HEK293T (cell line): ENCODE data around the gene KLHL29.

Source experiments
- CTBP1 ChIP-seq: fragments of 450-650 bp; IDR thresholded peaks from 2 replicates; pipeline ENCODE4 v1.6.1; 2016; ENCODE audit warnings: borderline replicate concordance
- ELF4 ChIP-seq: fragments of 450-650 bp; IDR thresholded peaks from 2 replicates; pipeline ENCODE4 v1.6.1; 2017; ENCODE audit warnings: antibody characterized with exemption
- FOXA1 ChIP-seq: fragments of 450-650 bp; IDR thresholded peaks from 2 replicates; pipeline ENCODE4 v1.6.1; 2016; ENCODE audit warnings: mild to moderate bottlenecking
- FOXK2 ChIP-seq: fragments of 450-650 bp; IDR thresholded peaks from 2 replicates; pipeline ENCODE4 v1.6.1; 2016; ENCODE audit warnings: mild to moderate bottlenecking
- L3MBTL2 ChIP-seq: fragments of 450-650 bp; conservative IDR thresholded peaks from 2 replicates; pipeline ENCODE4 v1.6.1; 2016; ENCODE audit warnings: mild to moderate bottlenecking
- NFRKB ChIP-seq: fragments of 450-650 bp; IDR thresholded peaks from 2 replicates; pipeline ENCODE4 v1.6.1; 2016; ENCODE audit warnings: mild to moderate bottlenecking, moderate library complexity
- SP1 ChIP-seq: fragments of 450-650 bp; IDR thresholded peaks from 2 replicates; pipeline ENCODE4 v1.6.1; 2017
- SUZ12 ChIP-seq: fragments of 450-650 bp; IDR thresholded peaks from 2 replicates; pipeline ENCODE4 v1.6.1; 2016; ENCODE audit warnings: mild to moderate bottlenecking
- ZNF384 ChIP-seq: fragments of 450-650 bp; IDR thresholded peaks from 2 replicates; pipeline ENCODE4 v1.6.1; 2016
- TF ChIP-seq, protein P1 (sequence below): fragments of 450-650 bp; IDR thresholded peaks from 2 replicates; pipeline ENCODE4 v1.6.1; 2016

DNA sequence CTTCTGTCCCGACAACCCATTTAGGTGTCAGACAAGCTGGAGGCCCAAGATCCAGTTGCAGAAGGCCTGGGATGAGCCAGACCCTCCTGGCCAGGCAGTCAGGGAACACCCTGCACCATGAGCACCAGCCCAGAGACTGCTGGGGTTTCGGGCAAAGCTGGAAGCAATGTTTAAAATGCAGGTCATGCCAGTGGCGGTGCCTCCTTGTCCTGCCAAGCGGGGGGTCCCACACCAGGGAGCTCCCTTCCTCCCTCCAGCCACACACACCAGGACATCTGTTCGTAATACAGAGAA lies 311.7 kb downstream of the KLHL29 start:
- TF ChIP-seq SP1 (no peak), ELF4 (no peak), NFRKB (no peak), ZNF384 (no peak), SUZ12 (no peak), FOXK2 (no peak), CTBP1 (no peak), FOXA1 (no peak), L3MBTL2 (no peak)
- TF ChIP-seq, protein P1, sequence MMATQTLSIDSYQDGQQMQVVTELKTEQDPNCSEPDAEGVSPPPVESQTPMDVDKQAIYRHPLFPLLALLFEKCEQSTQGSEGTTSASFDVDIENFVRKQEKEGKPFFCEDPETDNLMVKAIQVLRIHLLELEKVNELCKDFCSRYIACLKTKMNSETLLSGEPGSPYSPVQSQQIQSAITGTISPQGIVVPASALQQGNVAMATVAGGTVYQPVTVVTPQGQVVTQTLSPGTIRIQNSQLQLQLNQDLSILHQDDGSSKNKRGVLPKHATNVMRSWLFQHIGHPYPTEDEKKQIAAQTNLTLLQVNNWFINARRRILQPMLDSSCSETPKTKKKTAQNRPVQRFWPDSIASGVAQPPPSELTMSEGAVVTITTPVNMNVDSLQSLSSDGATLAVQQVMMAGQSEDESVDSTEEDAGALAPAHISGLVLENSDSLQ, result no peak
